NCI-H2171 (cell line): Measurements from ENCODE around the gene IFT52.

Experiments used
- DNase-seq: peaks from one replicate; lab custom pipeline; 2025; lab: John Stamatoyannopoulos, UW

The IFT52 gene, protein sequence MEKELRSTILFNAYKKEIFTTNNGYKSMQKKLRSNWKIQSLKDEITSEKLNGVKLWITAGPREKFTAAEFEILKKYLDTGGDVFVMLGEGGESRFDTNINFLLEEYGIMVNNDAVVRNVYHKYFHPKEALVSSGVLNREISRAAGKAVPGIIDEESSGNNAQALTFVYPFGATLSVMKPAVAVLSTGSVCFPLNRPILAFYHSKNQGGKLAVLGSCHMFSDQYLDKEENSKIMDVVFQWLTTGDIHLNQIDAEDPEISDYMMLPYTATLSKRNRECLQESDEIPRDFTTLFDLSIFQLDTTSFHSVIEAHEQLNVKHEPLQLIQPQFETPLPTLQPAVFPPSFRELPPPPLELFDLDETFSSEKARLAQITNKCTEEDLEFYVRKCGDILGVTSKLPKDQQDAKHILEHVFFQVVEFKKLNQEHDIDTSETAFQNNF

DNA sequence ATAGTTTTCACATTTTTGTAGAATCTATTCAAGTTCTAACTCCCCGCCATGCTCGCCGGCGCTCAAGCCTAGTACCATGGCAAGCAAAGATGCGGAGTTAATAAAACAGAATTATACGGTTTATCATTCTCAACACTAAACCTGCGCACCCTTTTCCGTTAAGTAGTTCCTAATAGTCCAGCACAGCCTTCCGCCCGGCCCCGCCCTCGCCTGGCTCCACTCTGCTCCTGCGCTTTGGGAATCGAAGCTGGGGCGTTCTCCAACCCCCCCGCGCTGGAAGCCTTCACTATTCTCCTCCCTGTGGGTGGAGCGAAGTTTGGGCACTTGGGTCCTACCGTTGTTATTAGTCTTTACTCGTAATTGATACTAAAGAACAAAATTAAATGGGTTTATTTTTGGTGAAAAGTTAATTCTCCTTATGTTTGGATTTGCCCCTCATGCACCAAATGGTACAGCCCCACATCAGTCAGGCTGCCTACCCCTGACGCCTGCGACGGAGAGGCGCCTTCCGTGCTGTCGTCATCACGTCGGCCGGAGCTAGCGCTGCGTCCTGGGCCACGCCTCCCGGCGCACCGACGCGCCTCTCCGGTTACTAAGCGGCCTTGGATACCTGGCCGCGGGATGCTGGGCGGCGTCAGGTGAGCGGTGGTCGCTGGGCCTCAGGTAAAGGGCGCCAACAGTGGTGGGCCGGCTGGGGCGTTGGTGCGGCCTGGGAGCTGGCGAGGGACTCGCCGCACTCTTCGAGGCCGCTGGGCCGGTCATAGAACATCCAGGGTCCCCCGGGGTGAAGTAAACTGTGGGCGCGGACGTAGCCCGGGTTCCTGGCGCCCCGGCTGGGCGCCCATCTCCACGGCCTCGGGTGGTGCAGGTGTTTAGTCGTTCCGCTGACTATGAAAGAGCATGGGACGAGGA is at the start of gene IFT52:
Gene IFT52, plus strand, starts transcription at position 546 of the 912 bp plus-strand sequence. CDS start 3,762 bp downstream, outside the sequence.
- peak; percentile 93 for DNase-seq

DNA sequence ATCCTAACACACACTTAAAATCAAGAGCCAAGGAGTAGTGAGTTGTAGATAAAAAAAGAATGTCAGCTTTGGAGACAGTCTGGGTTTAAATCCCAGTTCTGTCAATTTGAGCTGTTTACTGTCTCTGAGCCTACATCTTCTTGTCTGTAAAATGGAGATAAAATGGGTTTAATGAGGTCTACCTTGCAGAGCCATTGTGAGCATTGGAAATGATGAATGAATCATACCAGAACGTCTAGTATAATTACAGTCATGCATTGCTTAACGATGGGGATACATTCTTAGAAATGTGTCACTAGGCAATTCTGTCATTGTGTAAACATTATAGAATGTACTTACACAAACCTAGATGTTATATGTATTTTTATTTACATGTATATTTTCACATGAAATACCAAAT is 49.5 kb upstream of the IFT52 start:
- no peak for DNase-seq

DNA sequence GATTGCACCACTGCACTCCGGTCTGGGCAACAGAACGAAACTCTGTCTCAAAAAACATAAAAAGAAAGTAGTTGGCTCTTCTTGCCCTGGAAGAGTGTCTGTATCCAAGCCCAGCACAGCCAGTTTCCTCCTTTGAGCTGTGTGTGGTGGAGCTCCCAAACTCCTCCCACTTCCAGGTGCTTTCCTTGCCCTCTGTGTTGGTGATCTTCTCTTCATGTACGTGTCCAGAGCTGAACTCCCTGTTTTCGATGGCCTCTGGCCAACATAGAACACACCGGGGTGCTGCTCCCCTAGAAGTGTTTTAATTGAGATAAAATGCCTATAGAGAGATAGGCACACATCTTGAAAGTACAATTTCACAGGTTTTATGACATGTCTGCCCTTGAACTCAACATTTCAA is 48.6 kb upstream of the IFT52 start:
- DNase-seq, result no peak

DNA sequence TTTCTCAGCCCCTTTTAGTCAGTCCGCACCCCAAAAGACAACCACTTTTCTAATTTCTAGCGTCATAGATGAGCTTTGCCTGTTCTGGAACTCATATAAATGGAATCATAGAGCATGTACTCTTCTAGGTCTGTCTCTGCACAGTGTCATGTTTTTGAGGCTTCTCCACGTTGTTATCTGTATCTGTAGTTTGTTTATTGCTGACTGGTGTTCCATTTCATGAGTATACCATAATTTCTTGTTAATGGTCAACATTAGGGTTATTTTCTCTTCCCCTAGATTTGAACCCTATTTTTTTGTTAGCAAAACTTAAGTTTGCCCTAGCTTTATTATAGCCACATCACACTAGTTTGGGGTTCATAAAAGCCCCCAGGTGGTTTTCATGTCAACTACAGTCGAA is 48.1 kb upstream of the IFT52 start:
- no peak for DNase-seq

DNA sequence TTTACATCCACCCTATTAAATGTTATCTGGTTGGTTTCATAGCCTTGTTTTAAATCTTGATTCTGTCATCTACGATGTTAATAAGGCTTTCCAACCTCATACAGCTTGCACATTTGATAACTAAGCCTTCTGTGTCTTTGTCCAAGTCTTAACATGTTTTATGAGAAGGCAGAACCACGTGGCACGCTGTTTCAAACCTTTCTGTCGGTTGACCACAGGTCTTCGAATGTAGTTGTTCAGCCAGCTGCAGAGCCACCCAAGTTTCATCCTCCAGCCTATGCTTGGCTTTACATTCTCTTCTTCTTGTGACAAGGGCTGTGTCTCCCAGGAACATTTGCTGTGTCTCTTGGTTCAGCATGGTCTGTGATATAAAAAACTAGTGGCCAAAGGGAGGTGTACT is 47.6 kb upstream of the IFT52 start:
- DNase-seq, result no peak

DNA sequence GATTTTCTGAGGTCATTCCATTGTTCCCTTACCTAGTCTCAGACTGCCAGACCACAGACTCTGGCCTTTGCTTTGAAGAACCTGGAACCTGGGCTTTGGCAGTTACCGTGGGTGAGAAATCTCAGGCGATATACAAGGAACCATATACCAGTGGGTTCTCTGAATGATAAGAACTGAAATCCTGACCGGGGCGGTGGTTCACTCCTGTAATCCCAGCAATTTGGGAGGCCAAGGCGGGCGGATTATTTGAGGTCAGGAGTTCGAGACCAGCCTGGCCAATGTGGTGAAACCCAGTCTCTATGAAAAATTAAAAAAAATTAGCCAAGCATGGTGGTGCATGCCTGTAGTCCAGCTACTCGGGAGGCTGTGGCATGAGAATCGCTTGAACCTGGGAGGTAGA is 46.2 kb upstream of the IFT52 start:
- DNase-seq, result no peak

DNA sequence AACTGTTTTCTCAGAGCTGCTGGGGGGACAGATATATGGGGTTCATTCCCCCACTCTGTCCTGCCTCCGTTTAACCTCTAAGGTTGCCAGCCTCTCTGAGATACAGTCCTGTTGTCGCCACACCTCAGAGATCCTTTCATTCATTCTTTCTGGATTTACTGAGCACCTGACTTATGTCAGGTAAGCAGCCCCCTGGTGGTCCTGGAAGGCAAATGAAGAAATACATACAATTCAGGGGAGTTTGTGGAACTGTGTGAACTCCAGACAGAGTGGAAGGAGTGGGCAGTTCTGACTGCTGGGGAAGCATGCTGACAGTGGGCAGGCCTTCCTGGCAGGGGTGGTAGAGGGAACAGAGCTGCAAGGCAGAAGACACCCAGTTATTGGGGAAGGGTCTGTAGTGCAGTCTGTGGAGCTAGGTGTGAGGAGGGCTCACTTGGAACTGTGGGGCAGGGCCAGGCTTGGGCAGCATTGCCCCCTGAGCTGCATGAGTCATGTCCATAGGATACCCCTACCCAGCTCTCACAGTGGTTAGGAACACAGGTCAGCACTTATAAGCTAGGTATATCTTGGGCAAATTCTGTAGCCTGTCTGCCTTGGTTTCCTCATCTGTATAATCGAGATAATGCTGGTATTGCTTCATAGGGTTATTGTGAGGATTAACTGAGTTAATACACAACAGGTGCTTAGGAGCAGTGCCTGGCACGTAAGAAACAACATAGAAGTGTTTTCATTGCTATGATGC is 44.7 kb upstream of the IFT52 start:
- DNase-seq, result no peak

DNA sequence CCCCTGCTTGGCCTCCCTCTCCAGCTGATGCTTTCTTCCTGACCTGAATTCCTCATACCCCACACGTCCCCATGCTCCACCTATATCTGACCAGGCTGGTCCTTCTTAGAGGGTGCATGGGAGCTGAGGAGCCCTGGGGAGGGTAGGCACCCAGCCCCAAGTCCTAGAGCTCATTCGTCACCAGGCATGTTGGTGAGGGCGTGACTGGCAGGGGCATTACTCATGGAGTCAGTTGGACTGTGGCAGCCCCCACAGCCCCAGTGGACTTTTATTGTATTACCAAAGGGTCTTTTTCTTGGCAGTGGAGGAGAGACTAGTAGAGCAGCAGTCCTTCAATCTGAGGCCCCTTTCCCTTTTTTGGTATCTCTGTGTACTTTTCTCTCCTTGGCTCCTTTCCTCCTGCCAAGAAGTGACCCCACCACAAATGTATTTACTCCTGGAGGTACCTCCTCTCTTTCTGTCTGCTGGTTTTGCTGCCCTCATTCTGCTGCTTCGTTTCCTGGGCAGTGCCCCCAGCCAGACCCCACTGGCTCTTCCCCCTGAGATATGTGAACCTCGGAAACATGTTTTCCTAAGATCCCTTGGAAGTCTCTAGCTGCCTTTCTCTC is 42.4 kb upstream of the IFT52 start:
- no peak for DNase-seq

DNA sequence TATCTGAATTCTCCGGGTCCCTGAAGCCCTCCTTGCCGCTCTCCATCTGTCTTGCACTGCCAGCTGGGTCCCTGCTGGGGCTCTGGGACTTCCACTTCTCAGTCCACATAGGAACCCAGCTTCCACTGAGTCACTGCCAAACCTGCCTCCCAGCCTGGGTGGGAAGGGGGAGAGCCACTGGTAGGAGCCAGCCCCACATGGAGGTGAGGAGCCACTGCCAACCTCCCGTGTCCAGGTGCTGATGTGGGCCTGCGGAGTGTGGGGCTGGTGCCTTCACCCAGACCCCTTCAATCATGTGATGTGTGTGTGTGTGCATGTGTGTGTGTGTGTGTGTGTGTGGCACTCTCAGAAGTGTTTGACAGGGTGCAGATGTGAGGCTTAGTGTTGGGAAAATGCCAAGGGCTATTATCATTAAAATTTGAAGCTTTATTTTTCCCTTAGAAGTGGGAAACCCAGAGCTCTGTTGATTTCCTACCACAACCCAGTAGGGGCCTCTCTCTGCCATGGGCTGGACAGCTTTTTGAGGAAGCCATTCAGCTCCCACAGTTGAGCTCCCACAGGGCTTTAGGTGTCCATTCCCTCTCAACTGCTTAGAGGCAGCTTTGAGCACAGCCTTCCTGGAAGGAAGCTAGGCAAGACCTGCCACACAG is 41.2 kb upstream of the IFT52 start:
- DNase-seq, result no peak

DNA sequence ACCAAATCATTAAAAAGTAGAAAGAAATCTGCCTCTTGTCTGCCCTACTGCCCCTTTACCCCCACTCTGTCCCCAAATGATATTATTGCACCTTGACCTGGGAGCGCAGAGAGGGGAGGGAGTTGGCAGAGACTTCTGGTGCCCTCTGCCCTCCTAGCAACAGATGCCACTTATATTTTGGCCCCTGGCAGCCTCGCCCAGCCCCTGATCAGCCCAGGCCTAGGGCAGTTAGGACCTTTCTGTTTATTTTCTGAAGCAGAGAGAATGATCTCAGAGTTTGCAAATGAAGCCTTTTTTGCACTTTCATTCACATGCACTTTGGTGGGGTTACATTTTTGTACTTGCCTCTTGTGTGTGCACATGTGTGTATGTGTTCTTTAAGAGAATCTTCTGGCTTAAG is 40.3 kb upstream of the IFT52 start:
- no peak for DNase-seq

DNA sequence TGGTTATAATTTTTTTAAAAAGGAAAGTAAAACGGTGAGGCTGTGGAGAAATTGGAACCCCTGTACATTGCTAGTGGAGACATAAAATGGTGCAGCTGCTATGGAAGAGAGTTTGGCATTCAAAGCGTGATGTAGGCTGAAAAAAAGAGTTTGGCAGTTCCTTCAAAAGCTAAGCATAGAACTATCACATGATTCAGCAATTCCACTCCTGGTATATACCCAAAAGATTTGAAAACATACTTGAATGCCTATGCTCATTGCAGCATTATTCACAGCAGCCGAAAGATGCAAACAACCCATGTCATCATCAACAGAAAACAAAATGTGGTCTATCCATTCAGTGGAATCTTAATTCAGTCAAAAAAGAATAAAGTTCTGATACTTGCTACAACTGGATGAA is 36.4 kb upstream of the IFT52 start:
- no peak for DNase-seq

DNA sequence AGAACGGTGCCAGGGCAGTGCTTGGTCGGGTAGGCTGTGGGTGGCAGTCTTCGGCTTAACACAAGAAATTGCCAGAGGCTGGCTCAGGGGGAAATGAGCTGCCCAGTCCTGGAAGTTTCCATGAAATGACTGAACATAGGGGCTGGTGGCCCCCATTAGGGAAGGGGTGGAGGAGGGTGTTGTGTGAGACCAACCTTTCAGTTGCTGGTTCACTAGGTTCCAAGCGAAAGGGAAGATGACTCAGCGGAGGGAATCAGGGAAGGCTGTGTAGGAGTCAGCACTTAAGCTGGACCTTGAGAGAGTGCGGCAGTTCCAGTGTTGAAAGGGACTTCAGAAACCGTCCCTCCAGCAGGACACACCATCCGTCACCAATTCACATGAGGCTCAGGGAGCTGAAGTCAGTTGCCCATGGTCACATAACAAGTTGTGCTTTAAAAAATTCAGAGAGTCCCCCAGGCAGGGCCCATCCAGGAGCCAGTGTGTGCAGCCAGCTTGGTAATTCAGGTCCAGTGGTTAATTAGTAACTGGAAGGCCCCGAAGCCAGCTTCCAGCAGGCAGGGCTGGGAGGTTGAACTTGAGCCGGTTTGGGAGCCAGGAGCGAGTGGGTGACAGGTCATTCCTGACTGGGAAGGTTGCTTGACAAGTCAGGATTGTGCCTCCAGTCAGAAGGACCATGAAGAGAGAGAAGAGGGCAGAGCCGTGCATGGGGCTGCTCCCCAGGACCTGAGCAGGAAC is 32.2 kb upstream of the IFT52 start, which contains the start of gene SGK2:
Gene SGK2, plus strand, starts transcription at position 616 of the 735 bp plus-strand sequence. CDS start 7,469 bp downstream, outside the sequence.
- DNase-seq, result no peak

DNA sequence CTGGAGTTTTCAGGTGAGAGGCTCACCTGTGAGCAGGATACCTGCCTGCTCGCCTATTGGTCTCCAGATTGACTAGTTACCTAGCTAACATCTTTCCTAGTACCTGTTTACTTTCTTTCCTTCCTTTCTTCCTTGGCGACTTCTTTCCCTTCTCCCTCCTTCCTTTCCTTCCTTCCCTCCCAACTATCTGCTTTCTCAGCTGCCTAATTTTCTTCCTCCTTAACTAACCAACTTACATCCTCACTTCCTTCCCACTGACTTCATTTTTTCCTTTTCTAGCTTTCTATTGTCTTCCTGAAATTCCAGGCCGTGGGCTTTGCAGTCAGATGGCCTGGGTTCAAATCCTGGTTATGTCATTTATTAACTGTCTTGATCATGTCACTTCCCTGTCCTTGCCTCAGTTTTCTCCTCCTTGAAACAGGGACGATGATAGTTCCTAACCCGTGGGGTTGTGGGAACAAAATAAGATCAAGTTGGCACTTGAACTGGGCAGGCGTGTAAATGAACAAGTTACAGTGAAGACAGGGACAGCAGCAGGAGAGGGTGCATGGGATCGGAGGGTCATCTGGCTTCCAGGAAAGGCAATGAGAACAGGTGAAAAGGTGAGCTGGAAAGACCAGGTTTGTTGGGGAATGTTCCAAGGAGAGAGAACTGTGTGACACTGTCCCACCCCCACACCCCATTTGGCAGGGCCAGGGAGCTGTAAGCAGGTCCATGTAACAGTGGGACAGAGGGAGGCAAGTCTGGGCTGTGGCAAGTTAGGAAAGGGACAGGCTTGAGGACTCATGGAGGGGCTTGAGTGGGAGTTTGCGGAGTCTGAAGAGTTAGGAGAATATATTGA is 31.4 kb upstream of the IFT52 start:
- DNase-seq, result no peak

DNA sequence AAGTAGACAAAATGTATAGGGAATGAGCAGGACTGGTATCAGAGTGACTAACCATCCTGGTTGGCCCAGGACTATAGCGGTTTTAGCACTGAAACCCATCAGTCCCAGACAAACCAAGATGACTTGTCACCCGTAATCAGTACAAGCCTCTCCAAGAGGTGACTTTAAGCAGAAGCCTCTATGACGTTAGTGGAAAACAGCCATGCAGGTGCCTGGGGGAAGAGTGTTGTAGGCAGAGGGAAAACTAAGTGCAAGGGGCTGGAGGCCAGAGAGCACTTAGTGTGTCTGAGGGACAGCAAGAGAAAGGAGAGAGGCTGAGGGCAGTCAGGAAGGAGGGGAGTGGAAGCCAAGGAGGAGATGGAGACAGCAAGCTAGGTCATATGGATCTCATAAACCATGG is 29.8 kb upstream of the IFT52 start:
- DNase-seq, result no peak

DNA sequence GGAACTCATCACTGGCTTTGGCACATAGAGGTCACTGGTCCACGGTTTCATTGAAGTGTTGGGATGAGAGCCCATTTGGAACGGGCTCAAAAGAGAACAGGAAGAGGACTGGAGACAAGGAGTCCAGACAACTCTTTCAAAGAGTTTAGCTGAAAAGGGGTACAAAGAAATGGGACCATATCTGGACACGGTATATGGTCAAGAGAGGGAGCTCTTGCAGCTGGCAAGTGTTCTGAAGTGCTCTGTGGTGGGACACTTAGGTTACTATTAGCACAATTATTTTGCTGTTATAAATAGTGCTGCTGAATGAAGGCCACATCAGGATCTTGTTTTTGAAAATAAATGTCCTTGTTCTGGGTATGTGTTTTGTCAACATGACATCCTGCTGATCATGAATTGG is 27.3 kb upstream of the IFT52 start:
- DNase-seq, result no peak

DNA sequence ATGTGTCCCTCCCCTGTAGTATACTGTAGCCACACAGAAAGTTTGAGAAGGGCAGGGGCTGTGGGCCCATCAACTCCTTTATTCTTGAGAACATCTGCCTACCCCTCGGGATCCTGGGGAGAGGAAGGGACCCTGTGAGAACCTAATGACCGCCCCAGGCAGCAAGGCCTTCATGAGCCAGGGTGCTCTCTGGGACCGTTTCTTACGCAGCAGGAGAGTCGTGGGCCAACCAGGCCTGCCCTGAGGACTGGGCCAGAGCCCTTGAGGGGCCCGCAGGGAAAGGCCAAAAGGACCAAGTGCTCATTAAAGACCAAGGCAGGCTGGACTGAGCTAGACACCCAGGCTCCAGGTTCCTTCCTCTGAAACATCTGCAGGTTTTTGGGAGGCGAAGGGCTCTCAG is 26.7 kb upstream of the IFT52 start:
- no peak for DNase-seq

DNA sequence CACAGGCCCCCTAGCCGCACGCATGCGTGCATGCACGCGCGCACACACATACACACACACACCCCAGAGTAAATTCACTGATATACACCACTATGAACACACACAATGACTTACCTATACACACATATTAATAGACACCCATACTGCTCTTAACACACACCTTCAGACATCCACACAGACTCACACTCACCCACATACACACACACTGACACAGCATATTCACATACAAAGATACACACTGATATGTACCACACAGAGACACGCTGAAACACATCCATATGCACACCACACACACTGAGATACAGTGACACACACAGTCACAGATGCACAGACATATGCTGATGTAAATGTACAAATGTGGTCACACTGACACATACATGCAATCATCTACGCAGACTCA is 26.3 kb upstream of the IFT52 start:
- no peak for DNase-seq

DNA sequence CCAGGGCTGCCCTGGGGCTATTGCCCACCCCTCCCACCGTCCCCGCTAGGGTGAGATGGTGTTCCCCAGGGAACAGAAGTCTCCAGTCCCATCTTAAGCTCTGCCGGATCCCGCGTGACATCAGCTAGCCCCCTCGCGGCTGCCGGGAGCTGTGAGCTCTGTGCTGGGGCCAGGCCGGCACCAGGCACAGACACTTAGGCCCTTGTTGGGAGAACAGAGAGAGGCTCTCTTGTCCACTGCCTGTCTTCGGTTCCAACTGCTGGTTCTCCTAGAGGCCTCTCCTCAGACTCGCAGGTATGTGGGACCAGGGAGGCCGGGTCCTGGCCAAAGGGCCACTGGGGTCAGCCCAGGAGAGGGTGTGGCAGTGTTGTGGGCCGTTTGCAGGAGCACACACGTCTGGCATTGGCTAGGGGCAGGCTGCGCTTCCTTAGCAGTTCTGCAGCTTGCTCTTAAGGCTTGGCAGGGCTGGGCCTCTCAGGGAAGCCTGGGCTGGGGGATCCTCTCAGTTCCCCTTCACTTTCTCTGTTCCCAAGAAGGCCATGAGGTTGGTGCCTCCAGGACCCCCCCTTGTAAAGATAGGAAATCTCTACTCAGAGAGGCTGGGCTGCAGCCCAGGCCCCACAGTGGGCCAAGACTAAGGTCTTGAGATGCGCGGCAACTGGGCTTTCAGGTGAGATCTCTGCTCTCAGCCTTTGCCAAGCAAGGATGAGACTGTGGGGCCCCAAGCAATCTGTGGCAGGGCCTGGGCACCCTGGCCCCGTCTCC is 25.6 kb upstream of the IFT52 start:
- no peak for DNase-seq

DNA sequence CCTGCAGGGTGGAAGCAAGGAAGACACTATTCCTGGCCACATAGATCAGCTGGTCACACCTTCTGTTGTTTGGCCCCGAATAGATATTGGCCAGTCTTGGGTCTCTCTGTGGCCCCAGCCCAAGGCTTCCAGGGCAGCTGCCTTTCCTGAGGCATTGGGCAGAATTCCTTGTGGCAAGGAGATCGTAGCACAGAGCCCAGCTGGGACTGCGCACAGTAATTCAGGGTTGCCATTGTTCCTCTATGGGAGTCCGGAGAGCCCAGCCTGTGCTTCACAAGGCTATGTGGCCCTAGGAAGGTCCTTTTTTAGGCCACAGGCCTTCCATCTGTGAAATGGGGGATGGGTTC is 25.0 kb upstream of the IFT52 start:
- DNase-seq, result no peak
